Activated naive CD4-positive, alpha-beta T cell treated with Interleukin-2 at 50 U/mL for 16 hours (primary cell): Measurements from ENCODE around the gene LGR4.

ENCODE experiments used
- DNase-seq: peaks from one replicate; pipeline ENCODE4 v3.0.0-alpha.2; 2020

LGR4 gene

GRCh38 chr11:27398400-27398770 lies 74.2 kb downstream of the LGR4 start:
- DNase-seq = no peak

GRCh38 chr11:27397624-27398399 lies 74.8 kb downstream of the LGR4 start:
- DNase-seq = no peak

- no peak for DNase-seq
These were observed 76.2 kb downstream of the LGR4 start for GRCh38 chr11:27396259-27396839.

GRCh38 chr11:27395556-27396258 lies 76.9 kb downstream of the LGR4 start:
- no peak for DNase-seq

GRCh38 chr11:27394781-27395228 lies 77.8 kb downstream of the LGR4 start:
- no peak for DNase-seq

- DNase-seq = no peak
These were observed 80.1 kb downstream of the LGR4 start for GRCh38 chr11:27392278-27393114.

- no peak for DNase-seq
These were observed 81.1 kb downstream of the LGR4 start for GRCh38 chr11:27391331-27392015.

- DNase-seq = no peak
These were observed 82.0 kb downstream of the LGR4 start for GRCh38 chr11:27390318-27391295.

GRCh38 chr11:27388869-27389268 lies 83.7 kb downstream of the LGR4 start:
- no peak for DNase-seq

- DNase-seq = no peak
These were observed 84.6 kb downstream of the LGR4 start for GRCh38 chr11:27388001-27388400.

- no peak for DNase-seq
These were observed 85.2 kb downstream of the LGR4 start for GRCh38 chr11:27387362-27387761.

- DNase-seq = no peak
These were observed 86.3 kb downstream of the LGR4 start for GRCh38 chr11:27386181-27386845.

GRCh38 chr11:27385245-27385644 lies 87.3 kb downstream of the LGR4 start:
- DNase-seq = no peak

- DNase-seq = no peak
These were observed 88.4 kb downstream of the LGR4 start for GRCh38 chr11:27384227-27384626.

- no peak for DNase-seq
These were observed 88.9 kb downstream of the LGR4 start for GRCh38 chr11:27383645-27384044.

GRCh38 chr11:27381238-27381666 lies 91.3 kb downstream of the LGR4 start:
- DNase-seq = no peak

GRCh38 chr11:27380771-27381170 lies 91.8 kb downstream of the LGR4 start:
- no peak for DNase-seq

GRCh38 chr11:27379449-27379848 lies 93.1 kb downstream of the LGR4 start:
- no peak for DNase-seq

- DNase-seq = no peak
These were observed 97.2 kb downstream of the LGR4 start for GRCh38 chr11:27375370-27375769.

- no peak for DNase-seq
These were observed 98.6 kb downstream of the LGR4 start for GRCh38 chr11:27373856-27374602.
